Renal cortical epithelial cell (primary cell): ENCODE measurements around the gene TAF6. TPM values are rescaled to one million over a fixed set of nuclear protein-coding genes. Genes with fewer than 3 reads are reported as not detected.
A peak's percentile ranks its signal among the peaks of the same experiment; 100 is the strongest.

Experiments
- DNase-seq: peaks from one replicate; pipeline ENCODE4 v3.0.0-alpha.2; 2011; ENCODE audit warnings: low read depth
- total RNA-seq: library from RNA; depleted of rRNA; stranded (reverse); fragments of >200 nt; gene quantifications from 2 replicates; pipeline ENCODE4 v1.2.3, GENCODE V29; 2014

TAF6 gene
- total RNA-seq, 1 donor from 2014 or later: 100 TPM

DNA sequence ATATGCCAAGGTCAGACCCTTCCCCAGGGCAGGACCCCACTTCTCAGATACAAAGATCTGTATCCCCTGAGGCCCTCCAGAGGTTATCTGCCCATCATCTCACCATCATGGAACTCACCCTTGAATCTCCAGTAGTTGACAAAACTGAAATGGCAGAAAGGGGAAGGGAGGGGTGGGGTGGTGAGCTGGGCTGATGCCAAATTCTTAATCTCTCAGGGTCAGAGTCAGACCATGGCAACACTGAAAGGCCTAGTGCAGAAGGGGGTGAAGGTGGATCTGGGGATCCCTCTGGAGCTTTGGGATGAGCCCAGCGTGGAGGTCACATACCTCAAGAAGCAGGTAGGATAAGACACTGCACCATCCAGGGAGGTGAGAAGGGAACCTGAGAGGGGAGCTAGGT is 3.4 kb upstream of the TAF6 start:
- DNase-seq: no peak

GRCh38 chr7:100122067-100122466 is 2.9 kb upstream of the TAF6 start:
- DNase-seq: no peak

DNA sequence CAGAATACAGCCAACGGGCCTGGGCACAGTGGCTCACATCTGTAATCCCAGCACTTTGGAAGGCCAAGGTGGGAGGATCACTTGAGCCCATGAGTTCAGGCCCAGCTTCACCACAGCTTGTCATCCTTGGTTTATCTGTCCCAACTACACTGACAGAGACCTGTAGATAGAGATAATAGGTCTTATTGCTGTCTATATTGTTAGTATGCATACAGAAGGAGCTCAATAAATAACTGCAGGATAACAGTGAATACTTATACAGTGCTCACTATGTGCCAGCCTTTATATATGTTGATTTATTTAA is 1.5 kb upstream of the TAF6 start:
- no peak for DNase-seq

DNA sequence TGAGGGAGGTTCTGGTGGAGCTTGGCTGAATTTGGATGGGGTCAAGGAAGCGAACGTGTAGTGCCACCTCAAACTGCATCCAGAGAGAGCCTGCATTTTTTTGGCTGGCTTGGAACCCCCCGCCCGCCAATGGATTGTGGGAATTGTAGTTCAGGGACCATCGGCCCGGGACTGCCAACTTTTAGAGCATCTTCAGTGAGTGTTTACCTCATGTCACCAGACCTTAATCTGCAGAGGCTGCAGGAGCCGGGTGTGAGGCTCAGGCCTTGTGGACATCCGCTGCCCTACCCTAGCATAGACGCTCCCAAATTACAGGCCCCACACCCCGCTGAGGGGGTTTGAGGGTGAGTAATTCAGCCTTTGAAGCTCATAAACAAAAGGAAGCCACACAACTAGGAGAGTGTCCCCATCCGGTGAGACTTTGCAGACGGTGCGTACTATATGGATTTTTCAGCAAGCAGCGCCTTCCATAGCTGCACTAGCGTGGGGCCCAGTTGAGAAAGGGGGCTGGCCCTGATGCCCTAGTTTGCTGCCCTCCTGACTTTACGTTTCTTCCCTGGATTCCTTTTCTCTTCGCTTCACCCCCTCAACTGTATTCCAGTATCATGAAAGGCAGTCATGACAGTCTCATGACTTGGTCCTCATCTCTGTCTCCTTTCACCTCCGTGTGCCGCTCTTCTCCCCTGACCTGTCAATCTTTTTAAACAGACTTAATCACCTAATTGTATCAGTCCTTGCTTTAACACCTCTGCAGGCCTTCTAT is 993 bp upstream of the TAF6 start:
- no peak for DNase-seq

DNA sequence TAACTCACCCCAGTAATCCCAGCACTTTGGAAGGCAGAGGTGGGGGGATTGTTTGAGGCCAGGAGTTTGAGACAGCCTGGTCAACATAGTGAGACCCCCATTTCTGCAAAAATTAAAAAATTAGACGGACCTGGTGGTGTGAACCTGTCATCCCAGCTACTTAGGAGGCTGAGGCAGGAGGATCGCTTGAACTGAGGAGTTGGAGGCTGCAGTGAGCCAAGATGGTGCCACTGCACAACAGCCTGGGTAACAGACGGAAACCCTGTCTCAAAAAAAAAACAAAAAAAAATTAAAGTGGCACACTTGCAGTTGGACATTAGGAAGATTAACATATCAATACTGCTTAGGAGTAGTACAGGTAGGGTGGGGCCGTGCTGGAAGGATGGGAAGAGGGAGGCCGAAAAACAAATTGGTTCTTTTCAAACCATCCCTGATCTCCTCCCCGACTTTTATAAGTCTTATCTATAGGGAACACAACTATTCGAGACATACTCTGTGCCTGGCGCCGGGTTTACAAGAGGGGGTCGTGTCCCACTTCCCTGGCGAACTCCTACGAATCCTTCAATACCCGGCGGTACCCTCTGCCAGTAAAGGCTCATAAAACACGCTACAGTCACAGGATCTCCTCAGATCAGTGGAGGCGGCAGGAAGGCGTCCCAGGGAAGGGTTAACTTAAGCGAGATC is 628 bp downstream of the TAF6 start:
- DNase-seq: no peak

DNA sequence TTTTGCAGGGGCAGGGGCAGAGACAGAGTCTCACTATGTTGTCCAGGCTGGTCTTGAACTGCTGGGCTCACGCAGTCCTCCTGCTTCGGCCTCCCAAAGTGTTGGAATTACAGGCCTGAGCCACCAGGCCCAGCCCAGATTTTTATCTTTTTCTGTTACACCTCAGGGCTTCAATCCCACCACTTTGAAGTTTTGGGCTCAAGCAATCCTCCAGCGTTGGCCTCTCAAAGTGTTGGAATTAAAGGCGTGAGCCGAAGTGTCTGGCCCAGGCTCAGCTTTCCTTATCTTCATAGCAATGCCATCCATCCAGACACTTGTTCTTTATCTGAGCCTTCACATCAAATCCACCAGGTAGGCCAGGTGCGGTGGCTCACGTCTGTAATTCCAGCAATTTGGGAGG is 4.1 kb downstream of the TAF6 start:
- DNase-seq: no peak

DNA sequence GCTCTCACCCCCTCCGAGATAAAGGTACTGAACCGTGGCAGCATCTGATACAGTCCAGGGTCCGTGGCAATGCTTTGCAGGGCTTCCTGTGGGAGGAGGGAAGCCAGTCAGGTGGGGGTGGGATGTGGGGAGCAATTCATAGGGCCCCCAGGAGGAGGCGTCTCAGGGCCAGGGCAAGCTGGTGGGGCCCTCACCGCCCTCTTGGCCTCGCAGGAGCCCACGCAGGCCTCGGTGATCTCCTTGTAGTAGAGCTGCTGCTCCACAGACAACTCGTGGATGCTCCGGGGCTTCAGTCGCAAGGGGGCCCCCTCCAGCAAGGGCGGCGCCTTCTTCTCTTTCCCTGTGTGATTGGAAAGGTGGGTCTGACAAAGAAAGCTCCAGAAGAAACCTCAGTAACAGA is 7.2 kb downstream of the TAF6 start:
- no peak for DNase-seq

GRCh38 chr7:100111156-100111555 is 8.0 kb downstream of the TAF6 start:
- DNase-seq: no peak

- DNase-seq: no peak
Measured at GRCh38 chr7:100109521-100110163, 9.5 kb downstream of the TAF6 start.

DNA sequence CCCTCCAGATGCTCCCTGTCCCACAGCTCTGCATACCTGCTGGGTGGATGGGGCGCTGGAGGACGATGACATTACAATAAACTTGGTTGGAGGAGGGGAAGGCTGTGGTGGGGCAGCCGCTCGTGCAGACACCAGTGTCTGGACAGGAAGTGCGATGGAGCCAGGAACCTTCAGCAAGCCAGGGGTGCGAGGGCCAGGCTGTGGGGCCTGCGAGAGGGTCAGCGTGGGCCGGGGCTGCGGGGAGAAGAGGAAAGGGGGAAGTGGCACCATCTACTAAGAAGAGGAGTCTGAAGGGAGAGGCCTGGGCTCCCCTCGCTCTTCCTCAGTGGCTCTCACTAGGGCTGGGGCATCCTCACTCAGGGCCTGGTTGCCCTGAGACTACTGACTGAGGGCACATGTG is 11.3 kb downstream of the TAF6 start:
- no peak for DNase-seq

GRCh38 chr7:100107125-100107737 is 11.9 kb downstream of the TAF6 start:
- DNase-seq: no peak

DNA sequence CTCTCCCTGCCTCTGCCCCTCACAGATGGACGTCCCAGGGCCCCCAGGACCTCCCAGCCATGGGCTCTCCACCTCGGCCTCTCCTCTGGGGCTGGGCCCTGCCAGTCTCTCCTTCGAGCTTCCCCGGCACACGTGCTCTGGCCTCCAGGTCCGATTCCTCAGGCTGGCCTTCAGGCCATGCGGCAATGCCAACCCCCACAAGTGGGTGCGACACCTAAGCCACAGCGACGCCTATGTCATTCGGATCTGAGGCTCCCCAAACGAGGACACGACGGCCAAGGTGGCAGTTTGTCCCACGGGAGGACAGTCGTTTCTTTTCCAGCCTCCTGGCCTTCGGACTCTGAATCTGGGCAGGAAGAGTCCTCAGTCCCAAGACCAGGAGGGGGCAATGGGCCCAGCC is 12.5 kb downstream of the TAF6 start:
- no peak for DNase-seq

GRCh38 chr7:100105534-100105933 is 13.6 kb downstream of the TAF6 start:
- no peak for DNase-seq

DNA sequence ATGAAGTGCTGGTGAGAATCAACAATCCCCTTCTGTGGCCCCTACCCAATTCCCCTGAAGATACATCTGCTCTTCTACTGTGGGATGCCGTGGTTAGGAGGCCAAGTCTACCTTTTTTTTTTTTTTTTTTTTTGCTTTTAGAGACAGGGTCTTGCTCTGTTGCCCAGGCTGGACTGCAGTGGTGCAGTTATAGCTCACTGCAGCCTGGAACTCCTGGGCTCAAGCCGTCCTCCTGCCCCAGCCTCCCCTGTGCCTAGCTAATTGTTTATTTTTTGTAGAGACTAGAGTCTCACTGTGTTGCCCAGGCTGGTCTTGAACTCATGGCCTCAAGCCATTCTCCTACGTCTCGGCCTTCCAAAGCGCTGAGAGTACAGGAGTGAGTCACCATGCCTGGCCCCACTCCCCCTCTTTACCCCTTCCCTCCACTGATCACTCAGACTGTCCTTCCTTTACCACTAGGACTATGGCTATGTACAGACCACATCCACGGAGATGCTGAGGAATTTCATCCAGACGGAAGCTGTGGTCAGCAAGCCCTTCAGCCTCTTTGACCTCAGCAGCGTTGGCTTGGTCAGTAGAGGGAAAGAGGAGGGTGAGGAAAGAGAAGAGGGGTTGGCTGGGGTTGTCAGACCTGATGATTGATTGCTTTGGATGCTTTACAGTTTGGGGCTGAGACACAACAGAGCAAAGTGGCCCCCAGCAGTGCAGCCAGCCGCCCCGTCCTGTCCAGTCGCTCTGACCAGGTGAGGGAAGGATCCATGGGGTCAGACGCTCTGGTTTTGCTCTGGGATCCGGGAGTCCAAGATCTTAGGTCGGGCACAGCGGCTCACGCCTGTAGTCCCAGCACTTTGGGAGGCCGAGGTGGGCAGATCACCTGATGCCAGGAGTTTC is 16.0 kb downstream of the TAF6 start:
- DNase-seq: peak; percentile 58

GRCh38 chr7:100101016-100101862 is 17.9 kb downstream of the TAF6 start, which contains the start of the genes AP4M1 and MCM7:
AP4M1 (plus strand) TSS chr7:100101643; CDS start chr7:100101715, 72 bp downstream.
MCM7 (minus strand) TSS chr7:100101397; CDS start chr7:100101294, 103 bp downstream.
- DNase-seq: peak; percentile 91

DNA sequence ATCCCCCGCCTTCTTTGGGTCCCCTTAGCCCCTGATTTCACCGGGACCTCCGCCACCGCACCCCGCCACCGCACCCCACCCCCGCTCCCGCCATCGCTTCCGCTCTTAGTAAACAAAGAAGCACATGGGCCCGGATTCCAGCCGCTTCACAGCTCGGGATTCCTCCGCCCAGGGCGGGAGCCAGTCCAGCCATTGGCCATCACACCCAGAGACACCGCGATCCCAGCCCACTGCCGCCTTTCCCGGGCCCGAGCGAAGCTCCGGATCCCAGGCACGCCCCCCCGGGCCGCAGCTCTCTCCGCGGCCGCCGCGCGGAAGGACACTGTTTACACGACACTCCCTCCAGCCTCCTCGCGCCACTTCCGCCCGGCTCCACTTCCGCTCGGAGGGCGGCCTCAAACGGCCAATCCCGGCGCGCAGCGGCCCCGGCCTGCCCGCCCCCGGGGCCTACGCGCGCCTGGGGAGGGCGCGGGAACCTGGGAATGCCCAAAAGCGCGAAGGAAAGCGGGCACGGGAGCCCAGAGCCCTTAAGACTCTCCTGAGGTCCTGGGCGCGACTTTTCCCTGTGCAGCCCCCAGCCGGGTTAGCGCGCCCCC is 18.6 kb downstream of the TAF6 start:
- DNase-seq: peak; percentile 89

DNA sequence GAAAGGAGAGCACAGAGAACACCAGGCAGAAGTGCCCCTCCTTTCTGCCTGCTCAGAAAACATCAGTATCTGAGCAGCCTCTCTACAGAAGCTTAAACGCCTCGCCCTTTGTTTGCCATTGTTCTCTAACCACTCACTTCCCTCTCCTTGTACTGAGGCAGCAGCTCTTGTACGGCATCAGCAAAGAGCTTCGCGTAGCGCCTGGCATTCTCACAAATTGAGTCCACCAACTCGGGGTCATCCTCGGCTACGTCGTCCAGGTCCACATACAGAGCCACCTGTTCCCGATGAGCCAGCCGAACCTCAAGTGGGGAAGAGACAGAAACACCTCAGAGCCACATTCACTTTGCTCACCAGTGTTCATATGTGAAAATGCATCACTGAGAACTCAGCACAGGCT is 19.7 kb downstream of the TAF6 start:
- no peak for DNase-seq

GRCh38 chr7:100098913-100099312 is 20.2 kb downstream of the TAF6 start:
- DNase-seq: no peak

DNA sequence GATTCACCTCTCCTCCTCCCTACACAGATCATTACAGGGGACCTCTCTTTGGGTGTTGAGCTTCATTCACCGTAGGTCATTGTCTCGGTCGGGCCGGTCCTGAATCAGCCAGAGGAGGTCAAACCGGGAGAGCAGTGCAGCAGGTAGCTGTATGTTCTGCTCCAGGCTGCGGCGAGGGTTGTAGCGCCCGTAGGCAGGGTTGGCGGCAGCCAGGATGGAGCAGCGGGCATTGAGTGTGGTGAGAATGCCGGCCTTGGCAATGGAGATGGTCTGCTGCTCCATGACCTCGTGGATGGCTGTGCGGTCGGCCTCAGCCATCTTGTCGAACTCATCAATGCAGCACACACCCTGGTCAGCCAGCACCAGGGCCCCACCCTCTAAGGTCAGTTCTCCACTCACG is 23.5 kb downstream of the TAF6 start:
- DNase-seq: no peak

- no peak for DNase-seq
Measured at GRCh38 chr7:100095289-100095688, 23.9 kb downstream of the TAF6 start.
